A549 treated with RU486 at 1 μM for 4 hours (cell line): ENCODE data around the gene MRPS18C. TPM values are rescaled to one million over a fixed set of nuclear protein-coding genes. Genes with fewer than 3 reads are reported as not detected.

Source experiments
- total RNA-seq: library from RNA; stranded (reverse); fragments of 200-300 nt; extraction: Qiagen RNA extraction; gene quantifications from 5 replicates; pipeline ENCODE4 v1.2.3, GENCODE V29; 2022; ENCODE audit warnings: low read depth

Gene MRPS18C
- 41.2 to 68.4 TPM (median 53.9 TPM) in 5 replicates for total RNA-seq

DNA sequence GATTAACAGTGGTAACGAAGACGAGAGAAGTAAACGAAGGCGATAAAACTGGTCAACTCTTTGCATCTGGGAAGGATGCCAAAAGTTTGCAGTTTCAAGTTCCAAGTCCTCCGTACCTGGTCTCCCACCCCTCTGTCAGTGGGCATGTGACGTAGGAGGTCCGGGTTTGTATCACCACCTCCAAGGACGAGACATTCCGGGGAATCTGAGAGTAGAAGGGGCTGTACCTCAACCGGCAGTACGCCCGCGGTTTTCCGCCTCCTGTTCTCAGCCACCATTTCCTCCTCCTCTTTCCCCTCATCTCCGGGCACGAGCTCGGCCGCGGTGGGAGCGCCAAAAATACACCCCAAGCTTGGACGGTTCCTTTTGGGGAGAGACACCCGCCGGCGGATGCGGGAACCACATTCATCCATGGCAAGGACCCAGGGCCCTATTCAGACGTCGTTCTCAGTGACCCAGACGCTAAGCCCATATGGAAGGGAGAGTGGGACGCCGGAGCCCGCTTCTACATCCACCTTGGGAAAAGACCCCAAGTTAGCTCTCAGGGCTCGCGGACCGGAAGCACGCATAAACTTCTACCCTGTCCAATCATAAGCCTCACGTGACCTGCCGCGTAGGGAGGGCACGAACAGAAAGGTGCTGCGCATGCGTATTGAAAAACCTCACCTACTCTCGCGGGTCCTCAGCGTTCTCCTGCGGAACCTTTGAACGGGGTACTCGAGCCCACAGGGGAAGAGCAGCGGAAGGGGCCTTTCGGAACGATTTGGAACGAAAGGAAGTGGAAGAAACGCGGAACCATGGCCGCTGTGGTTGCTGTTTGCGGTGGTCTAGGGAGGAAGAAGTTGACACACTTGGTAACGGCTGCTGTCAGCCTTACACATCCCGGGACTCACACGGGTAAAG is at the start of gene MRPS18C, which contains the start of gene HELQ:
Gene MRPS18C (plus strand): TSS at position 778 of the 903 bp plus-strand sequence. CDS start 20 bp downstream, at position 798.
Gene HELQ (minus strand): TSS at position 543 of the 903 bp plus-strand sequence. CDS start 130 bp downstream, at position 413.

DNA sequence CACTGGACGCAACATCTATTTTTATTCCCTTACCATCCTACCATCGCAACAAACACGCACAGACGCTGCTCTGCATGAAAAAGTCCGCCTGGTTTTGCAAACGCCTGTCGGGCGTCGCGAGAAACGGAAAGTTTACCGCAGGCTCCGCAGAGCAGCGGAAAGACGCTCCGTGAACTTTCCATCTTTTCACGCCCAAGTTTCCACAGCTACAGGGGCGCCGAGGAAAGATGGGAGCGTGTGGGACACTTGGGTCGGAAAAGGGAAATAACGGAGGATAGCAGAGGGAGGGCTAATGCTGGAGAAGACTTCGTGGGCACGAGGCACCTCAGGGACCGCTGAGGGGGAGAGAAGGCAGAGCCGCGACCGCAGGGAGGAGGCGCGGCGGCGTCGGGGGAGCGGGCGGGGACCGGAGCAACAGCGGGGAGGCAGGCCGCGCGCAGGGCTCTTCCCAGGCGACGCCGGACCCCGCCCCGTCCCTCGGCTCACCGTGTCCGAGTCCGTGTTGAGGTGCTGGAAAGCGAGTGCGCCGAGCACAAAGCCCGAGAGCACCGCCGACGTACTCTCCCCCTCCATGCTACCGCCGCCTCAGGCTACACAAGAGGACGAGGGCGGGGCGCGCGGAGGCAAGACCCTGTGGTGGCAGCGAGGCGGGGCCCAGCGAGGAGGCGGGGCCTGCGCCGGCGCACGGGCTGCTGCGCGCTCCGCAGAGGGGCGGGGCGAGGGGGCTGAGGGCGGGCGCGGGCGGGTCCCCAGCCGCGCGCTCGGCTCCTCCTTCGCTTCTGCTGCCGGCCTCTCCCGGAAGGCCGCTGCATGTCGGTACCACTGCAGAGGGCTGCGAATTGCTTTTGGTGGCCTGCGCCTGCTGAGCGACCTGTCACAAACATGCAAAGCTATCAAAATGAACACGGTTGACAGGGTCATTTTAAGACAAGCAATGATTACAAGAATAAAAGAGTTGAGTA is 28.9 kb downstream of the MRPS18C start, which contains the start of gene ABRAXAS1:
Gene ABRAXAS1 (minus strand): TSS at position 601 of the 962 bp plus-strand sequence. CDS start 28 bp downstream, at position 573.

Other genes starting within 250 kb of the MRPS18C start
- 17.8 to 21.5 TPM (median 19.3 TPM) in 5 replicates for gene COQ2, start 171.3 kb upstream of the MRPS18C start, total RNA-seq
- gene HPSE, start 121.2 kb upstream of the MRPS18C start, total RNA-seq: 1.1 to 1.8 TPM (median 1.3 TPM) in 5 replicates
- gene HELQ, start 235 bp upstream of the MRPS18C start, total RNA-seq: 4.5 to 6.2 TPM (median 5.8 TPM) in 5 replicates
- gene ABRAXAS1, start 29.0 kb downstream of the MRPS18C start, total RNA-seq: 2.7 to 7.7 TPM (median 6.6 TPM) in 5 replicates
- 37.8 to 51.1 TPM (median 48.3 TPM) in 5 replicates for gene GPAT3, start 80.0 kb downstream of the MRPS18C start, total RNA-seq